HG03520 (cell line): ENCODE data around the gene IL1R1.

Source experiments
- ATAC-seq: cut with Tn5 transposase; IDR thresholded peaks from one replicate; pipeline ENCODE4 v1.9.1; 2021; ENCODE audit warnings: mild to moderate bottlenecking, moderate library complexity; ENCODE audit not compliant: unreplicated experiment

The IL1R1 gene

DNA sequence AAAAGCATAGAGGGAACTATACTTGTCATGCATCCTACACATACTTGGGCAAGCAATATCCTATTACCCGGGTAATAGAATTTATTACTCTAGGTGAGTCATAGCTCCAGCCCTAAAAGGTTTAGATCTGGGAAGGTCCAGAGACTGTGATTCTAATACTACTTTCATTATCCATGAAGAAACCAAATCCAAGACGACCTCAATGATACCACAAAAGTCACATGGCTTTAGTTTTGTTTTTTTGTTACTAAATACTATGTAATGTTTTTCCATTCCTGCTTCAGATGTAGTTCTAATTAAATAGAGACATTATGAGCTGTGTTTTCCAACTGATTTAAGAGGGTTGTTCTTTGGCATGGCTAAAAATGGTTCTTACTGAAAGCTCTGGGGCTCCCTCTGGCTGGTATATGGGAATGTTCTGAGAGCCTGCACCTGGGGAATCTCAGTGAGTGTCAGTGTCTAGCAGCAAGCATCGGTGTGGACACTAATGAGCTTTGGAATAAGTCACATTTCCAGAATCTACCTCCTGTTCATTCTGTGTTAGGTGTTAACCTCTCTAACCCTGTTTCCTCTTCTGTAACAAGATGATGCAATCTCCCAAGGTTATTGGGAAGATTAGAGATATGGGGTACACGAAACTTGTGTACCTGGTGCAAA is 23.8 kb downstream of the IL1R1 start:
- ATAC-seq: no peak

DNA sequence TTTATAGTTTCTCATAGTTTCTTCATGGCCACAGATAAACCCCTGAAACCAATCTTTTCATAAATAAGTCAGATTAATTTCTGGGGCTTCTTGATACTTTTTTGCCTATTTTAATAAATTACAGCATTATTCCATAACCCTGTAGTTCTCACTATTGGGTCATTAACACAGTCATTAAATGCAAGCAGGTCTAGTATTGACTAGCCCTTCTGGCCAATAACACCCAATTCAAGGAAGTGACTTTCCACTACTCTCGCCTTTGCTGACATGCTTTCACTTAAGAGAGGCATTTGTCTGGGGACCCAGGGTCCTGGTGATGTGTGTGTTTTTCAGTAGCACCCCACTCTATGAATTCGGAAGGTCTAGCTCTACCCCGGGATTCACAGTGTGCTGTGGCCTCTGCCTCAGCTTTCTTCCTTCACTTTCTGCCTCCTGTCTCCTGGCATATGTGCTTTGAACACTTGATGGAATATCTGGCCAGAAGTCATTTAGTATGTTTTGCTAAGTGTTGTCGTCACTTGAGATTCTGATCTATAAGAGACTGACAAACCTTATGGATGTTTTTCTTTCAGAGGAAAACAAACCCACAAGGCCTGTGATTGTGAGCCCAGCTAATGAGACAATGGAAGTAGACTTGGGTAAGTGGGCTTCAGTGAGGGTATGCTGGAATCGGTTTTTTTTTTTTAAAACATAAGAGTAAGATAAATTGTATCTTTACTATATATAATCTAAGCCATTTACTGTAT is 25.7 kb downstream of the IL1R1 start:
- ATAC-seq: no peak

DNA sequence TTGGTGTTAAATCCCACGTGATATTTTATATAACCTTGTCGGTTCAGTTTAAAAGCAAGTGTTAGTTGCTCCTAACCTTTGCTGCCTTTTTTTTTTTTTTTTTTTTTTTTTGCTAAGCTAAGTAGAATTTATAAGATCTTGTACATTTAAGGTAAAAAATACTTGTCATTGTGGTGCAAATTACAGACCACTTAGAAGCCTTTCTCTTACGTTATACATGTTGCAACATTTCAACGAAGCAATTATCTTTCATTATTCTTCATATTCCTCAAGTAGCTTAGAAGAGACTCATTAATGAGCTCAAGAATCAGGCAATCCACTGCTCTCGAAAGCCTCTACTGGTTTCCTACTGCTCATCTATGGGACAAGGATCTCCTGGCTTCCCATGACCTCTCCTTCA is 29.4 kb downstream of the IL1R1 start:
- no peak for ATAC-seq

DNA sequence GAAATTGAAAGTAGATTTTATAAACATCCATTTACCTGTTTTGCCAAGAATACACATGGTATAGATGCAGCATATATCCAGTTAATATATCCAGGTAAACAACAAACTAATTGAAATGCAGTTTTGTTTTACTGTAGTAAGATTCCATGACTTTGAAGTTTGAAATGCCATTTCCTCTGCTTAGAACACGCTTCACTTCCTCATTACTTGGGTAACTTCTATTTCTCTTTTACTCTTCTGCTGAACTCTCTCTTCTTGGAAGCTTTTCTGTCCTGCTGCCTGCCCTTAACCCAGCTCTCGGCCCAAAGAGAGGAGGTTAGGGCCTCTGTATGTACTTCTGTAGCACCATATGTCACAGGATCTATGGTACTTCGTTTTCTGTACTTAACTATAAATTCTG is 30.2 kb downstream of the IL1R1 start:
- no peak for ATAC-seq

DNA sequence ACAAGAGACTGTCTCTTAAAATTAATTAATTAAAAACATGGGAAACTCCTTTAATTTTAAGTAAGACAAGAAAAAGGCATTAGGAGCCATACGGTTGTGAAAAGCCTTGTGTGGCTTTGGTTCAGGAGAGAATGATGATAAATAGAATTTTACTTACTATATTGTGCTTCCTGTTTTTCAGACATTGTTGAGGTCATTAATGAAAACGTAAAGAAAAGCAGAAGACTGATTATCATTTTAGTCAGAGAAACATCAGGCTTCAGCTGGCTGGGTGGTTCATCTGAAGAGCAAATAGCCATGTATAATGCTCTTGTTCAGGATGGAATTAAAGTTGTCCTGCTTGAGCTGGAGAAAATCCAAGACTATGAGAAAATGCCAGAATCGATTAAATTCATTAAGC is 33.6 kb downstream of the IL1R1 start:
- ATAC-seq: no peak

DNA sequence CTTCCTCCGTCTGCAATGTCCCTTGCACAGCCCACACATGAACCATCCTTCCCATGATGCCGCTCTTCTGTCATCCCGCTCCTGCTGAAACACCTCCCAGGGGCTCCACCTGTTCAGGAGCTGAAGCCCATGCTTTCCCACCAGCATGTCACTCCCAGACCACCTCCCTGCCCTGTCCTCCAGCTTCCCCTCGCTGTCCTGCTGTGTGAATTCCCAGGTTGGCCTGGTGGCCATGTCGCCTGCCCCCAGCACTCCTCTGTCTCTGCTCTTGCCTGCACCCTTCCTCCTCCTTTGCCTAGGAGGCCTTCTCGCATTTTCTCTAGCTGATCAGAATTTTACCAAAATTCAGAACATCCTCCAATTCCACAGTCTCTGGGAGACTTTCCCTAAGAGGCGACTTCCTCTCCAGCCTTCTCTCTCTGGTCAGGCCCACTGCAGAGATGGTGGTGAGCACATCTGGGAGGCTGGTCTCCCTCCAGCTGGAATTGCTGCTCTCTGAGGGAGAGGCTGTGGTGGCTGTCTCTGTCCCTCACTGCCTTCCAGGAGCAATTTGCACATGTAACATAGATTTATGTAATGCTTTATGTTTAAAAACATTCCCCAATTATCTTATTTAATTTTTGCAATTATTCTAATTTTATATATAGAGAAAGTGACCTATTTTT is 35.4 kb downstream of the IL1R1 start:
- ATAC-seq: no peak

DNA sequence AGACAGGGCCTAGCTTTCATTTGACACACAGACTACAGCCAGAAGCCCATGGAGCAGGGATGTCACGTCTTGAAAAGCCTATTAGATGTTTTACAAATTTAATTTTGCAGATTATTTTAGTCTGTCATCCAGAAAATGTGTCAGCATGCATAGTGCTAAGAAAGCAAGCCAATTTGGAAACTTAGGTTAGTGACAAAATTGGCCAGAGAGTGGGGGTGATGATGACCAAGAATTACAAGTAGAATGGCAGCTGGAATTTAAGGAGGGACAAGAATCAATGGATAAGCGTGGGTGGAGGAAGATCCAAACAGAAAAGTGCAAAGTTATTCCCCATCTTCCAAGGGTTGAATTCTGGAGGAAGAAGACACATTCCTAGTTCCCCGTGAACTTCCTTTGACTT is 36.5 kb downstream of the IL1R1 start:
- no peak for ATAC-seq

DNA sequence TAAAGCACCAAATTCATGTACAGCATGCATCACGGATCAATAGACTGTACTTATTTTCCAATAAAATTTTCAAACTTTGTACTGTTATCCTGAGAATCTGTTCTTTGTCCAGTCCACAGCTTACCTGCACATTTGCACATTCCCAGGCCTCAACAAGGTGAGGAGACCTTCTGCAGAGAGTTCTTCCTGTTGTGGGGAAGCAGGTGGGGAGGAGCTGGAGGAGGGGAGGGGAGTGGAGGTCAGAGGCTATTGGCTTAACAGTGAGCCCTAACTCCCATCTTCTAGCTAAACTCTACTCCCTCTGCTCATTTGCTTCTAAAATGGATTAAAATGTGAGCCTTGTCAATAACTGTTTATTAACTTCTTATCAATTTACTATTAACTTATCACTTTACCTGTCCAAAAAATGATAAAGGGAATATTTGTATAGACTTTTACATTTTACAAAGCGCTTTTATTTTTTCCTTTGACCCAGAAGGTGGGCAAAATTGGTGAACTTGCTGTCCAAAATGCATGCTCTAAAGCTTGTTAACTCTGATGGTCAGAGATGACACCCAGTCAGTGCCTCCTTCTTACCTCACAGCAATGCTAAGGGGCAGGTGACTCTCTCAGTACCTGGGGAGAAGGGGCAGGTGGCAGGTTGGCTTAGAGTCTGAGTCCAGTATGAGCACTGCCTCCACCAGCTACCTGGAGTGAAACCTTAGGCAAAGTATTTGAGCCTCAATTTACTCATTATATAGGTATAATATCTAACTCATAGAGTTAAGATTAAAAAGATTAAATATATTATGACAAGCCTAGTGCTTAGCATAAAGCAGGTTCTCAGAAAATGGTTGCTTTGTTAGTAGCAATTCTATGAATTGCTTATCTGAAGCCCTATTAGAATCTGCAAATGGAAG is 37.5 kb downstream of the IL1R1 start:
- ATAC-seq: no peak

DNA sequence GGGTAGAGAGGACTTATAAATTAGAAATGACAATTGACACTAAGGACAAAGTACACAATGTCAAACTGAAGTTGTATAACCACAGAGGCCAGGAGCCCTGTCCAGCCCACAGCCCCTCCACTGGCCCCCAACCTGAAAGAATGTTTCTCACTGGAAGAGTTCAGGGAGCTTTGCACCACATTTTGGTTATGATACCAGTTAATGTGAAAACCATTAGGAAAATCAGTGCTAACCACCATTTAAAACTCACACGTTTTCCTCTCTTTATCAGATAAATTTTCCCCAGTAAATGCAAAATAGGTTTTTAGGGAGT is 38.1 kb downstream of the IL1R1 start:
- no peak for ATAC-seq

DNA sequence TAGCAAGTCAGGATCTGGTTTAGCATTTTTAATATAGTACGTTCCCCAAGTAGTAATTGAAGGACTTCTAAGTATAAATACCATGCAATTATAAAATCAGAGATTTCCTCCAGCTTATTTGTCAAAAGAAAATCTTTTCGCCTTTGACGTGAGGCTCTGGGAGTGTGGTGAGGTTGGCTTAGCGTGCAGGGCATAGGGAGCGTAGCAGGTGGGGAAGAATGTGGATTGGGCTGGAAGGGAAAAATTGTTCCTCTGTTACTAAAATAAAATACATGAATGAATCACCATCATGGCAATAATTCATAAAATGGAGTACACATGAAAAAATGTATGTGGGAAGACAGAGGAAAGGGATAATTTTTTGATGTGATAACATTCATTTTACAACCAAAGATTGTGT is 38.8 kb downstream of the IL1R1 start:
- no peak for ATAC-seq

DNA sequence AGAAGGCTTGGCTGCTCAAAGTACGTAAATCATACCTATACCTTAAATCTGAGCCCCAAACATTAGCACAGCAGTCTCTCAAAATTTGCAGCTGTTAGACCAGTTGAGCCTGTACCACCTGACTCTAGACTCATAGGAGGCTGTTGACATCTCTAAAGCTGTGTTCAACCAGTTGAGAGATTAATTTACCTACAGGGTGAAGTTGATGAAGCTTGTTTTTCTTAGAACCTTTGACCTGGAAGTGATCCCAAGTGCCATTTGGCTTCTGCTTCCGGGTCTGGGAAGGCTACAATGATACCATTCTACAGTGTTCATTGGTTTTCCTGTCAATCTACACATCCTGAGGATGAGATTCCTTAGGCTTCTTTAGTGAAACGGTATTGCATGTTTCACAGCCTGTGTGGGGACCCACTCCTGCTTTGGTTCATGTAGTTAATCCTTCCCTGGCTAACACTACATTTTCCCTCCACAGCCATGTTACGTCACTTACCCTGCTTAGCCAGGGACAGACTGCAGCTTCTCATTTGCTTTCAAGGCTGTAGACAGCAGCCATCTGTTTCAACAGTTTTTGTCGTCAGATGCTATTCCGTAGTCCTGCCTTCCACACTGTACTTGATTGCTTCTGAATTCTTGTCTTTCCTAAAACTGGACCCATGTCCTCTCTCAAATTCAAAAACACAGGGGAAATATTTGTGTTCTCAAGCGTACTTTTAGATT is 39.5 kb downstream of the IL1R1 start:
- no peak for ATAC-seq

DNA sequence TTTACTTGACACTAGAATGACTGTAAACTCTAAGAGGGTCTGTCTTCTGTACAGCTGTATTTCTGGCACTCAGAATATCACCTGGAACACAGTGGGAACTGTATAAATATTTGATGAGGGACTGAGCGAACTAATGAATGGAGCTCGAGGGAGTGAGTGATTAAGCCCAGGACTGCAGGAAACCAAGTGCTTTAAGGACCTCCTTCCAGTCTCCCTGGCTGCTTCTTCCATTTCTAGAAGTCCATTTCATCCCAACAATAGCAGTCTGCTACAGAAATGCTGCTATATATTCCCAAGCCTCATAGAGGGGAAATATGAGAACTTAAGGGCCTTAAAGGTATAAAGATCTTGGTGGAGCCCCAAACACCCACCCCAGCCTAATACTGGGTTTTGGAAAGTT is 41.5 kb downstream of the IL1R1 start:
- no peak for ATAC-seq

DNA sequence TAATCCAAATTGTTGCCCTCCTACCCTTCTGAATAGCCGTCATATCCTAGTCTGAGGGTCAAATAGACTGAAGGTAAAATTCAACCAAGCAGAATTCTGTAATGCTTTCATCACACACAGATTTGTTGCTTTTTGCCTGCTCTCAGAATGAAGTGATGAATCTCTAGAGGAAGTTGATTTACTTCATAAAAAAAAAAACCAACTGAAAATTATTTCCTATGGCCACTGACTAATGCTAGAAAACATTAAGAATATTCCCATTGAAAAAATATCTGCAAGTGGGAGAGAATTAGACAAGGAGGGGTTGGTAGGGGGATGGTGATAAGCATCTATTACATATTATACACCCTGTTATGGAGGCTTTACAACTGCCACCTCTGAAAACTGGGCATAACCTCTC is 42.0 kb downstream of the IL1R1 start:
- no peak for ATAC-seq

DNA sequence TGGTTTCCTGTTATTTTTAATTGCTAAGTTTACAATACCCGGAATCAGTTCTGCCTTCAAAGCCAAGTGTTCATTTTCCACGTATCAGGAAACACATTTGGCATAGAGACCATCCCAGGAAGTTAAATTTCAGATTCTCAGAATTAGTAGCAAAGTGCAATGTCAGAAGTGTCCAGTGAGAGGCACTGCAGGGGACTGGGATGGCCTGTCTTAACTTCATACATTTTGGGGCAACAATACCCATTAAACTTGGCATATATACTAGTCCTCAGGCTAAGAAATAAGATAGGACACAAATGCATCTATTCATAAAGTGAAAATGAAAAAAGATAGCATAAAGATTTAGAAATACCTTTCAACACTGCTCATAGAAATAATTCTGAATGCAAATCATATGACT is 42.8 kb downstream of the IL1R1 start:
- no peak for ATAC-seq

DNA sequence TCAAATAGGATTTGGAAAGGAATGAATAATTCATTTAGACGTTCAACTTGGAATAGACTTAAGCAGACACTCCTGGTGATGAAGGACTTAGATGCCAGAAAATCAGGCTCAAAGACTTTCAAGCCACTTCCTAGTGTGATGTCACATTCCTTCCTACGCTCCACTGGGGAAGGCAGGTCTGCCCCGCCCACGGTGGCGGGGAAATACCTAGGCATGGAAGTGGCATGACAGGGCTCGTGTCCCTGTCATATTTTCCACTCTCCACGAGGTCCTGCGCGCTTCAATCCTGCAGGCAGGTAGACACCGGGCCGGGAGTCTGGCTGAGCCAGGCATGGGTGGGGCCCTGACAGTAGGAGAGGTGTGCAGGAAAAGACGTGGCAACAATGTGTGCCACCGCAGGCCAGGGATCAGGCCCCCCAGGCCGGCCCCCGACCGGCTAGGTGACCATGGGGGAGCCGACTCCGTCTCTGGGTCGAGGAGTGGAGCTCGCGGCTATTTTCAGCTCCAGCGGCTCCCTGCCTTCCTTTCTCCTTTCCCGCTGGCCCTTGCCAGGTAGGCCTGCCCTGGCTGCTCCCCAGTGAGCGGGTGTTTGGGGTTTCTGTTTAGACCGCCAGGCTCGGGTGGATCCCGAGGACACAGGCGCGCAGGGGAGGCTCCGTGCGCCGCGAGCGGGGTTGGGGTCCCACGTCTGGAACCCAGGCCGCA is 44.4 kb downstream of the IL1R1 start, which contains the start of gene IL1RL2:
IL1RL2 (plus strand) TSS at position 233 of the 705 bp plus-strand sequence. CDS start 845 bp downstream, outside the sequence.
- ATAC-seq: no peak

DNA sequence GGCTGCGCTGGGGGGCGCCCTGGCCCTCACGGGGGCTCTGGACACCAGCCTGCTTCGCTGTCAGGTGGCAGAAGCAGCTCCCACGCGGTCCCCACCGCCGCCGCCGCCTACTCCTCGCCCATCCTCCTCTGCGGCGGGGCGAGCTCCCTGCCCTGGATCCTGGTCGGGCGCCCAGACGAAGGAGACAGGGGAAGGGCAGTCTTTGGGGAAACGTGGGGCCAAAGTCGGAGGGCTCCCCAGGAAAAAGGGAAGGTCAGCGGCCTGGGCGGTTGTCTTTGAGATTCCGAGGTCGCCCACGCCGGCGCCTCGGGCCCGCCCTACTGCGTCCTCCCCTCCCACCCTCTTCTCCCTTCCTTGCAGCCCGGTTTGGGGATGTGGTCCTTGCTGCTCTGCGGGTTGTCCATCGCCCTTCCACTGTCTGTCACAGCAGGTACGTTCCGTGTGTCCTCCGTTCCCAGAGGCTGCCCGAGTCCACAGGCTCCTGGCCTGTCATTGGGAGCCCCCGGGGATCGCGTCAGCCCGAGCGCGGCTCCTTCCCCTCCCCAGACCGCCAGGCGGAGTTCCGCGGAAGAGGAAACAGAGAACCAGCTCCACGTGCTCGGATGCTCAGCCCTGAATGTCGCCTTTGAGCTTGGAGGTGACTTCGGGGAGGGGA is 45.1 kb downstream of the IL1R1 start:
- no peak for ATAC-seq

DNA sequence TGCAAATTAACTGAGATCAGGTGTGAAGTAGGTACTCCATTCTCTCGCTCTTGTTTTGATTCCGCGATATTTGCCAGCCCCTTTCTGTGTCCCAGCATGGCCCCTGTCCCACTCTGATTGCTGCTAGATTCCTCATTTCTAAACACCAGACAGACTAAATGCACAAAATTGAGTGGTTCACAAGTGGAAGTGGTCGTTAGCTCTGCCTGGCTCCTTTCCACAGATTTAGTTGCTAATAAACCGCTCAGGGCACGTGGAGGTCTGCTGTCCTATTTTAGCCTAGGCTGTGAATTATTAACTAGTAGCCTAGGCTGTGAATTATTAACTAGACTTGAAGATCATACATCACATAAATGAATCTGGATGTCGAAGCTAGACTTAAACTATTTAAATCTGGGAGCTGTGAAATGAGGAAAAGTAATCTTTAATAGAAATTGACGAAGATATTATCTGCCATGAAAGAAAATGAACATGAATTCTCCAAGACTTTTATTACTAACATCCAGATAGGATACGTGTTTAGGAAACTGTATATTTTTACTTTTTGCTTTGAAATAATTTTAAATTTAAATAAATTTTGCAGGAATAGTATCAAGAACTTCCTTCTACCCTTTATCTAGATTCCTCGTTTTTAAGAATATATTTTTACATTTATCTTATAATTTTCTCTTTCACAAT is 48.0 kb downstream of the IL1R1 start:
- no peak for ATAC-seq

DNA sequence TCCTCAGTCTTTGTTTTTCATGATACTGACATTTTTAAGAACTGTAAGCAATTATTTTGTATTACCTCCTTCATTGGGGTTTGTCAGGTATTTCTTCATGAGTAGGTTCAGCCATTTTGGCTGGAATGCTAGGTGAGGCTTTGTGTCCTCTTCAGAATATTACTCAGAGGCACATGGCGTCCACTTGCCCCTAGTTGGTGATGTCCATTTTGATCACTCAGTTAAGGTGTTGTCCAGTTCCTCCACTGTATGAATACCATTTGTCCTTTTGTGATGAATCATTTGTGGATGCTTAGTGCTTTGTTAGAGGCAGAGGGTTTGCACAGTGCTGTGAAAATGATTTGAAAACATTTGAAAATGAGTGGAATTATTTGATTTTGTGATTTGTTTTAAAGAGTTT is 49.0 kb downstream of the IL1R1 start:
- ATAC-seq: no peak

DNA sequence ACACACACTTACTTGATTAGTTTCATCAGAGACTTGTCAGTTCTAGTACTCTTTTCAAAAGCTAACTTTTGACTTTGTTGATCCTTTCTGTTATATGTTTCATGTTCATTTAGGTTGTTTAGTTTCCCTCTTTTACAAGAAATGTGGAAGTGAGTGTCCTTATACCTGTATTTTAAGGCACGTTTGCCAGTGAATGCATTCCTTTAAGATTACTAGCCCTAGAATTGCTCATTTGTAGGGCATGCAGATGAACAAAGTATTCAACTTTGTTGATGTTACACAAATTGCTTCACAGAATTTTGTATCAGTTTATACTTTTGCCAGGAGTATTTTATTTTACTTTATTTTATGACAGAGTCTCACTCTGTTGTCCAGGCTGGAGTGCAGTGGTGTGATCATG is 50.5 kb downstream of the IL1R1 start:
- no peak for ATAC-seq
